NCI-H187 treated with DMSO at 0.1 percent for 48 hours (cell line): ENCODE data around the gene TMEM238.
A peak's percentile ranks its signal among the peaks of the same experiment; 100 is the strongest.
"Not testable (repeated sequence)": the region's sequence is repeated elsewhere in the genome, so short reads cannot be mapped to it uniquely, and the experiment has no call there.

Source experiments
- DNase-seq: peaks from one replicate; lab custom pipeline; 2025; lab: John Stamatoyannopoulos, UW

The TMEM238 gene

GRCh38 chr19:55339889-55340783, 44.0 kb downstream of the TMEM238 start:
- DNase-seq = no peak

- peak; percentile 100 for DNase-seq
Observed at GRCh38 chr19:55339105-55339888, 44.8 kb downstream of the TMEM238 start, which contains the start of gene KMT5C. Gene KMT5C (plus strand): TSS chr19:55339876. CDS start chr19:55341937, 2,061 bp downstream.

- DNase-seq = no peak
Observed at GRCh38 chr19:55336101-55336500, 48.0 kb downstream of the TMEM238 start.

- DNase-seq = no peak
Observed at GRCh38 chr19:55333870-55334269, 50.2 kb downstream of the TMEM238 start.

GRCh38 chr19:55329791-55330190, 54.3 kb downstream of the TMEM238 start:
- DNase-seq = not testable (repeated sequence)
